Dermis microvascular lymphatic vessel endothelial cell (primary cell): ENCODE measurements around the gene ICE2. TPM values are rescaled to one million over a fixed set of nuclear protein-coding genes. Genes with fewer than 3 reads are reported as not detected.
"Not testable (repeated sequence)": the region's sequence is repeated elsewhere in the genome, so short reads cannot be mapped to it uniquely, and the experiment has no call there.

ENCODE experiments used
- DNase-seq, 2 donors: peaks; one replicate each; pipeline versions ENCODE4 v3.0.0 to v3.0.0-alpha.2; 2010; ENCODE audit warnings: low read depth in 2 of 2
- total RNA-seq: library from RNA; depleted of rRNA; stranded (reverse); fragments of >200 nt; gene quantifications from 2 replicates; pipeline ENCODE4 v1.2.1, GENCODE V29; 2014

ICE2 gene
- total RNA-seq, 1 donor from 2014 or later = 26.7 TPM

DNA sequence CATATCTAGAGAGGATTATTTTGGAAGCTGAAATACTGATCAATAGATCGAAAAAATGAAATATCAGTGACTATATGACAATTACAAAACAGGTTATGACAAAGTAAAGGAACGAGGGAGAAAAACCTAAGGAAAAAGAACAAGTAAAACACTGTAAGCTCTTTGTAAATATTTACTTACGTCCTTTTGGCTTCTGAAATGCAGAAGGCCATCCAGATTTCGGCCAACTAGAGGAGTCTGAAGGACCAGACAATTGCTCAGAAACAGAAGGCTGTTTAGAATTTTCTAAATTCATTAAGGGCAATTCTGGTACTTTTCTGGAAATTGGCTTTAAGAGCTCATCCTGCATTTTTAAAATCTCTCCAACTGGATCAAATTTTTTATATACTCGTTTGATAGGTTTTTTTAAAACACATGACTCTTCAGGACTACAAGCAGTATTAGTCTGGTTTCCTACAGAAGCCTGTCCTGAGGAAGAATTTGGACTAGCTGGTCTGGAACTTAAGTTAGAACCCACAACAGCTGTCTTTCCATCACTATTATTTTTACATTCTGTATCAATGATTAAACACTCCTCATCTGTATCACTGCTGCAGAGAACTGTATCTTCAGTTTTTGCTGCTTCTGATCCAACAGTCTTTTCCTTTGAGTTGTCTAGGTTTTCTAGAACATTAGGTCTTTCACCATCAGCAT, 30.1 kb downstream of the ICE2 start:
- DNase-seq = no peak

DNA sequence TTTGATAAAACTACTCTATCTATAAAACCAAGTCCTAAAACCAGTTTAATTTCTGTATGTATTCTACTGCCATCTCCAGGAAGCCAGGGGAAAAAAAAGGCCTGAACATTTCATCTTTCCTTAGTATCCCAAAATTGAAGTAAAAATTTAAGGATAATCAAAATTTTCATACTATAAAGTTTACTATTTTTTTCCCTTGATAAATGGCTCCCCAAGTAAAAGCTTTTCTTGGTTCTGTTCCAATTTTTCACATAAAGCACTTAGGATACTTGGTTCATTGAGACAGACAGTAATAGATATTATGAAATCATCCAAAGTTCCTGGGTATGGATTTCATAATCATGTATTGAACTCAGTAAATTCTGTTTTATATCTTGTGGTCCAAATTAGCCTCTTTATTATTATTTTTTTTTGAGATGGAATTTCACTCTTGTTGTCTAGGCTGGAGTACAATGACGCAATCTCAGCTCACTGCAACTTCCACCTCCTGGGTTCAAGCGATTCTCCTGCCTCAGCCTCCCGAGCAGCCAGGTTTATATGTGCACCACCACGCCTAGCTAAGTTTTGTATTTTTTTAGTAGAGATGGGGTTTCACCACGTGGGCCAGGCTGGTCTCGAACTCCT, 34.5 kb downstream of the ICE2 start:
- DNase-seq = peak; percentile 33 to 43

GRCh38 chr15:60442763-60443162, 36.2 kb downstream of the ICE2 start:
- DNase-seq = no peak

DNA sequence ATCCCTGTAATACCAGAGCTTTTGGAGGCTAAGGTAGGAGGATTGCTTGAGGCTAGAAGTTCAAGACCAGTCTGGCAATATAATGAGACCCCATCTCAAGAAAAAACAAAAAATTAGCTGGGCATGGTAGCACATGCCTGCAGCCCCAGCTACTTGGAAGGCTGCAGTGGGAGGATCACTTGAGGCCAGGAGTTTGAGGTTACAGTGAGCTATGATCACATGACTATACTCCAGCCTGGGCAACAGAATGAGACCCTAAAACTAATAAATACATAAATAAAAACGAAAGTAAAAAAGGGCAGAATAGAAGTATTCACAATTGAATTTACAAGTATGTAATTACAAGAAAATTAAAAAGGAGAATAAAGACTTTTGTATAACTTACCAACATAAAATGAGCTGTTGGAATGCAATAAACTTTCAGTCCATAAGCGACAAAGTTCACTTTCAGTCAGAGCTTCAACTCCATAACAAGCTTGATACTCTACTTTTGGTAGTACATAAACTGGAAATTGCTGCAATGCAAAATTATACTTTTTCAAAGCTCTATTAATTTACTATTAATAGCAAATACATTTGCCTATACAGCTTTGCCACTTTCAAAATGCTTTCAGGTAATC, 36.8 kb downstream of the ICE2 start:
- no peak for DNase-seq

- DNase-seq = no peak
These were observed 37.6 kb downstream of the ICE2 start for GRCh38 chr15:60441331-60441730.

DNA sequence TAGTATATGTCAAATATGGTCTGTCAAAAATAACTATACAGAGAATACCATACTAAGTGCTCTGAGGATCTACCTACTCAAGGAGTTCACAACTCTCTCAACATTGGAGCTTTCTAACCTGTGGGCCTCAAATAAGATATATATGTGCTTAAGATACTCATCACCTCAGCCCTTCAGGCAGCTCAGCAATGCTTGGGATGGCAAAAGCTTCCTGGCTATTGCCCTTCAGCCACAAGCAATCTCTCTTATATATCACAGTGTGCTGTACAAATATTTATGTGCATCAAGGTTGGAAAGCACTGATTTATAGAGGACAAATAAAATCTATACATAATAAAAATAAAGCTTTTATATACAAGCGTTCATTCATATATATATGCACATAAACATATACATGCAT, 40.3 kb downstream of the ICE2 start:
- DNase-seq = no peak

DNA sequence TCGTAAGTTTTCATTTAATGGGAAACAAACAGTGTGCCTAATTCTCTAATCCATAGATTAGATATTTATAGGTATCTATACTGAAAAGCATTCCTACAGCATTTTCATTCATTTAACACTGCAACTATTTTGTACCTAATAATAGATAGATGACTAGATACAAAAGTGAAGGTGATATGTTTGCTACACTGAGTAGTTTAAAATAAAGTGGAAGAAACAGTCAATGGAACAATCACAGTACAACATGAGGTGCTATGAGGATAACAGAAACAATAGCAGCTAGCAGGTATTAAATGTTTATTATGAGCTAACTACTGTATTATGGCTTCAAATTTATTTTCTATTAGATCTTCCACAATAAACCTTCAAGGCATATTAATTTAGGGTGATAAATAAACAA, 50.0 kb downstream of the ICE2 start:
- no peak for DNase-seq

GRCh38 chr15:60426870-60427508, 52.0 kb downstream of the ICE2 start:
- peak in 1 of 2 donors; percentile 45 for DNase-seq

DNA sequence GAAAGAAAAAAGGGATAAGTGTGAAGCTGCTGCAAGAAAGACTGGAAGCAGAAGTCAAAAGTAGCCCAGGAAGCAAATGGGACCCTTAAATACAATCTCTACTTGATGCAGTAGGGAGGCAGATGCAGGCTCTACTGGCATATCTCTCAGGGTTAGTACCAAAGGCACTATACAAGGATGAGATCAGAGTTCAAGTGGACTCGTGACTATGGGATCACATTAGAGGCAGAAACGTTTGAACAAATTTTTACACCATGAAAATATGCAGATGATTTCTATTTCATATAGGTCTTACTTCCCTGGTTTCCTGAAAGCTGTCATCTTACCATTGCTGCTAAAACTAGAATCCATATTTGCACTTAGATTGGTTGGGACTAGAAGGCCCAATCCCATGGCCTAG, 53.5 kb downstream of the ICE2 start:
- no peak for DNase-seq

DNA sequence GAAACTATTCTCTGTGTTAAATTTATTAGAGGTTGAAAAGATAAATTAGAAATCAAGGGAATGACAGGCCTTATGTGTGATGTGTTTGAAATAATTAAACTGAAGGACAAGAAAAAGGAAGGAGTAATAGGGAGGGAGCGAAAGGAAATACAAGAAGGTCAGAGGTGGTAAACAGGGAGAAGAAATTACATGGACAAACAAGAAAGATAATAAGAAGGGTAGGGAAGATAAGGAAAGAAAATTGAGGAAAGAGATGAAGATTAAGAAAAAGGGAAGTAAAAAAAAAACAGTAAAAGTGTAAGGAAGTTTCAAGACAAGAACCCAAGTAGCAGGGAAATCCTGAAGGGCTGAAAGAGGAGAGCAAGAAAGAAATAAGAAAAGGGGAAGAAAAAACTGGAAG, 54.9 kb downstream of the ICE2 start:
- DNase-seq = no peak

- DNase-seq = peak; percentile 45 to 71
These were observed 55.4 kb downstream of the ICE2 start for GRCh38 chr15:60423537-60423936.

DNA sequence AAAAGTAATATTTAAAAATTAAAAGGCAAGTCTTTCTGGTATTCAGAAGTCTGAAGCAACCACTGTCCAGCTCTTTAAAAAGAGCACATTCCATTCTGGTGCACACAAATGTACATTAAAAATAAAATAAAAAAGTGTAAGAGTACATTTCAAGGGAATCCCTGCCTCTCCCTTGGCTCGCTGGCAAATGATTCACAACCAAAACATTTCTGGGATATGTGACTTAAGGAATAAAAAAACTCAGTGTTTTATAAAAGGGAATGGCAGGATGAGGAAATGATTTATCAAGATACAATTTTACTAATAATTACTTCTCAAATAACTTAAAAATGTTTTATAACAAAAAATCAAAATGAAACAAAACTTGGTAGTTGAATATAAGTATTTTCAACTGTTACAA, 57.4 kb downstream of the ICE2 start:
- DNase-seq = peak in 1 of 2 donors; percentile 66

DNA sequence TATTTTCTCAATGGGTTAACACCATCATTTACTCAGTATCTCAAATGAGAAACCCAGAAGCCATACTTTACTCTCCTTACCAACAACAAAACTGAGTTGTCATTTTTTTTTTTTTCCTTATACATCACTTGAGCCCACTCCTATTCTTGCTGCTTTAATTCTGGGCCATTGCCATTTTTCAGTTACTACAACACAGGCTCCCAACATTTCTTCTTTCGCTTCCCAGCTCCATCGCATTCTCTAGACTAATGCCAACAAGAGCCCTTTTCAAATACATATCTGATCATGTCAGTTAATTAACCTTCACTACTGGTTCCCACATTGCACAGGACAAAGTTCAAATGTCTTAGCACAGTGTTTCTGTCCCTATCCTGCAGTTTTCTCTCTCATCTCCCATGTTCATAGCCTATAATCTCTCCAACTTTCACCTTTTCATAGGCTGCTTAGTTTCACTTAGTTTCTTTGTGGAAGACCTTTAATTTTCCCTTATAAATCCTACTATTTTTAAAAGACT, 58.7 kb downstream of the ICE2 start:
- DNase-seq = no peak

DNA sequence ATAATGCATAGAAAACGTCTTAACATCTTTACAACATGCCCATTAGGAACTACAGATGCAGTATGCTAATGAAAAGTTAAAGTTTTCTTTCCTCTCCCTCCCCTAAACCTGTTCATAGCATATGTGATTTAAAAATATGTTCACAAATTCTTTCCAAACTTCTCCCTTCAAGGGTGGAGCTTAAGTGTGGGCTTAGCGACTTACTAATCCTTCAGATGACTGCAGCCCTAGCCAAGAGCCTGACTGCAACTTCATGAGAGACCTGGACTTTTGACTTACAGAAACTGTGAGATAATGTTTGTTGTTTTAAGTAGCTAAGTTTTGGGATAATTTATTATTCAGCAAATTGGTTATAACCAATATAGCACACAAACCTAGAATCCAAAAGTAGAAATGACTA, 59.2 kb downstream of the ICE2 start:
- DNase-seq = no peak

- DNase-seq = no peak
These were observed 60.8 kb downstream of the ICE2 start for GRCh38 chr15:60418096-60418495.

DNA sequence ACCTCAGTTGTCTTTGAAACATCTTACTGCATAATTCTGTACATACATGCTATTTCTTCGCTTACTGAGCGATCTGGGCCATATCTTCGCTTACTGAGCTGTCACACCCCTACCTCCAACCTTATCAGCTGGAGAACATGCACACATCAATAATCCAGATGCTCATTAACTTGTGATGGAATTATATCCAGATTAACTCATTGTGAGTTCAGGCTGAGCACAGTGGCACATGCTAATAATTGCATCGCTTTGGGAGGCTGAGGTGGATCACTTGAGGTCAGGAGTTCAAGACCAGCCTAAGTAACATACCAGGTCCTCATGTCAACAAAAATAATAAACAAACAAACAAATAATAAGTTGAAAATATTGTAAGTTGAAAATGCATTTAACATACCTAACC, 61.8 kb downstream of the ICE2 start:
- no peak for DNase-seq

GRCh38 chr15:60416484-60416883, 62.5 kb downstream of the ICE2 start:
- no peak for DNase-seq

DNA sequence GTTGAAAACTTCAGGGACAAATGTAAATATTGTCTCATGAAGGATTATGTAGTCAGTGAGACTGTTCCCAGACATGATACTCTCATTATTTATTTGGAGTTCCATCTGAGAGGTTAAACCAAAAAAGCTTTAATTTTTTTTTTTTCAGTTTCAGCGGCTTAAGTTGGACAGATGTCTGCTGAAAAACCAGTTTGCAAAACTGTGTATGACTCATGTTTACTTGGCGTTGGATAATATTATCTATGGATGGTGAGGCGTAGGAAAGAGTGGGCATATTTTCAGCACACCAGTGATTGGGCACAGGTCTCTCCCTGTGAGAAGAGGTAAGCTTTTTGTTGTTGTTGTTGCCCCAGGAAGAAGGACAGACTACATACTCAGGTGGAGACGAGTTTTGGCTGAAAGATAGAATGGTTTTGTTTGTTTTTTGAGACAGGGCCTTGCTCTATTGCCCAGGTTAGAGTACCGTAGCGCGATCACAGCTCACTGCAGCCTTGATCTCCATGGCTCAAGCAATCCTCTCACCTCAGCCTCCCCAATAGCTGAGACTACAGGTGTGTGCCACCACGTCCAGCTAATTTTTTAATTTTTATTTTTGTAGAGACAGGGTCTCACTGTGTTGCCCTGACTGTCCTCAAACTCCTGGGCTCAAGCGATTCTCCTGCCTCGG, 64.8 kb downstream of the ICE2 start:
- DNase-seq = no peak

- DNase-seq = no peak
These were observed 65.6 kb downstream of the ICE2 start for GRCh38 chr15:60413231-60413824.

- not testable (repeated sequence) for DNase-seq
These were observed 66.1 kb downstream of the ICE2 start for GRCh38 chr15:60412807-60413206.

DNA sequence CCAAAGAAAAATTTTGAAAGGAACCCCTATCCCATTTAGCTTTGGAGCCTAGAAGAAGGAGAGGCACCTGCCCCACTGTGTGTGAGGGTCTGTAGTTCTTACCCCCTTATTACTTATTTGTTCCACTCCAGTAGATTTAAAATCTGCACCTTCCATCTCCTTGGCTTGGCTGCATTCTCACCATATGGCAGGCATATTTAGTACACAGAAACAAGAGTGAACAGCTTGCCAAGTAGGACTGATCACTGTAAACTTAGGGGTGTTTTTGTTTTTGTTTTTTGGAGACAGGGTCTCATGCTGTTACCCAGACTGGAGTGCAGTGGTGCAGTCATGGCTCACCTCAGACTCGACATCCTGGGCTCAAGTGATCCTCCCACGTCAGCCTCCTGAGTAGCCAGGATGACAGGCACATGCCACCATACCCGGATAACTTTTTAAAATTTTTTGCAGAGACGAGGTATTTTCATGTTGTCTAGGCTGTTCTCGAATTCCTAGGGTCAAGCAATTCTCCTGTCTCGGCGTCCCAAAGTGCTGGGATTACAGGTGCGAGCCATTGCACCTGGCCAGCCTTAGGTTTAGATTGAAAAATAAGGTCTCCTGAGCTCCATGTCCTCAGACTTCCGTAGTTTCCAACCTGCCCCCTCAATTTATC, 67.0 kb downstream of the ICE2 start:
- DNase-seq = no peak
